Astrocyte of the hippocampus (primary cell): ENCODE results near the gene TAS1R3.
A peak's percentile ranks its signal among the peaks of the same experiment; 100 is the strongest.

Source experiments
- DNase-seq: peaks from one replicate; pipeline ENCODE4 v3.0.0; 2011; ENCODE audit warnings: low read depth, low spot score

TAS1R3 gene

DNA sequence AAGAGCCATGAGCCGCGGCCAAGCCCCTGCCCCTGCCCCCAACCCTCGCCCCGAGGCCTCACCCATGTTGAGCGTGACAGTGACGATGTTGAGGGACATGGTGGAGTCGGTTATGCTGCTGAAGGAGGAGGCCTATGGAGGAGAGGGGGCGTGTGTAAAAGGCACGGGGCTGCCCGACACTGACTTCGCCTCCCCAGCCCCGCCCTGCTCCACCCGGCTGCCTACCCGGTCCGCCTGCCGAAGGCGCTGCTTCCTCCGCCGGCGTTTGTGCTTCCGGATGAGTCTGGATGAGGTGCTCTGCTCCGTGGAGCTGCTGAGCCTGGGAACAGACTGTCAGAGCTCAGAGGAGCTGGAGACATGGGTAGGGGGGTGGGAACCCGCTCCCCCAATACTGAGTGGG lies 9.1 kb downstream of the TAS1R3 start:
- no peak for DNase-seq

DNA sequence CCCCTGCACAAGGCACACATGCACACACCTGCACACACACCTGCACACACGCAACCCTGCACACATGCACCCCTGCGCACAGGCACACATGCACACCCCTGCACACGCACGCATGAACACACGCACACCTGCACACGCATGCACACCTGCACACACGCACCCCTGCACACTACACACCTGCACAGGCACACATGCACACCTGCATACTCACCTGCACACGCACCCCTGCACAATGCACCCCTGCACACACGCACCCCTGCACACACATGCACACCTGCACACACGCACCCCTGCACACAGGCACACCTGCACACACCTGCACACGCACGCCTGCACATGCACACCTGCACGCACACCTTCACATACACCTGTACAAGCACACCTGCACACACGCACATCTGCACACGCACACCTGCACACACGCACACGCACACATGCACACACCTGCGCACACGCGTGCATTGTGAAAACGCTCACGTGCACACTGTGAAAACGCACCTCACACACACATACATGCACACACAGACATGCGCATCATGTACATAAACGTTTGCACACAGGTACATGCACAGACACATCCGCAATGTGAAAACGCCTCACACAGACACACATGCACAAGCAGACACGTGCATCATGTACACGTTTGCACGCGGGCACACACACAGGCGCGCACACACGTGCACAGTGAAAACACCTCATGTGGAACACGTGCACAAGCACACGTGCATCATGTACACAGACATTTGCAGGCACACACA lies 9.9 kb downstream of the TAS1R3 start:
- no peak for DNase-seq

GRCh38 chr1:1341549-1342021 lies 10.5 kb downstream of the TAS1R3 start:
- no peak for DNase-seq

DNA sequence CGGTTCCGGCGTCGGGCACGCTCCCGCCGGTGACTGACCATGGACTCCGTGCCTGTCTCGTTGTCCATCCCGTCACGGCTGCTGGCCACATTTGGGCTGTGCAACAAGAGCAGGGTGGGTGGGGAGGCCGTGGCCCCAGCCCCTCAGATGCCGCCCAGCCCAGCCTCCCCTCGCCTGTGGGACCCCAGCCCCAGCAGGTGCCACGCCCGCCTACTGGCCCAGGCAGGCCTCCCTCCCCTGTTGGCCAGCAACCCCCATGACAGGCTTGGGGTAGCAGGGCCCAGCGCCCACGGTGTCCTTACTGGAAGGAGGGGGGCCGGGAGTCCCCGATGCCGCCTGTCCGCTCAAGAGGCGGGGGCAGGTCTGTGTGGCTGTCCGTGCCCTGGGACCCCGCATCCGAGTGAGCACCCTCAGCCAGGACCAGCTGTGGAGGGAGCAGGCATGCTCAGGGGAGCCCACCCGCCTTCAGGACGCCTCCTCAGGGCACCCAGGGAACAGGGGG lies 11.0 kb downstream of the TAS1R3 start:
- DNase-seq: no peak

DNA sequence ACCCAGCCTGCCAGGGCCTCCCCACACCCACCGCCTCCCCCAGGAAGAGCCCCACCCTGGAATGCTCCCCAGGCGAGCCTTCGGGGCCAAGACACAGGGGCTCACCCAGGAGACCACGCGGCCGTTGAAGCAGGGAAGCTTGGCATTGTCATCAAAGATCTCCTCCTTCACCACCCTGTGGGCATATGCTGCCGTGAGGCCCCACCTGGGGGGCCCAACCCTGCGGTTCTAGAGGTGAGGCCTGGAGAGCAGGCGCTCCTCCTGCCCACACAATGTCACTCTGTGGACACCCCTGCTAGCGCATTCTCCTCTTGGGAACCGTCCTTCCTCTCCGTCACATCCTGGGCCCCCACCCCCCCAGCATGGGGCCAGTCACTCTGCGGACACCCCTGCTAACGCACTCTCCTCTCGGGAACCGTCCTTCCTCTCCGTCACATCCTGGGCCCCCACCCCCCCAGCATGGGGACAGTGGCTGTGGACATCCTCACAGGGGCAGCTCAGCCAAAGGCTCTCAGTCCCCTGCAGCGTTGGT lies 11.6 kb downstream of the TAS1R3 start:
- DNase-seq: no peak

GRCh38 chr1:1343811-1344421 lies 12.8 kb downstream of the TAS1R3 start:
- DNase-seq: no peak

DNA sequence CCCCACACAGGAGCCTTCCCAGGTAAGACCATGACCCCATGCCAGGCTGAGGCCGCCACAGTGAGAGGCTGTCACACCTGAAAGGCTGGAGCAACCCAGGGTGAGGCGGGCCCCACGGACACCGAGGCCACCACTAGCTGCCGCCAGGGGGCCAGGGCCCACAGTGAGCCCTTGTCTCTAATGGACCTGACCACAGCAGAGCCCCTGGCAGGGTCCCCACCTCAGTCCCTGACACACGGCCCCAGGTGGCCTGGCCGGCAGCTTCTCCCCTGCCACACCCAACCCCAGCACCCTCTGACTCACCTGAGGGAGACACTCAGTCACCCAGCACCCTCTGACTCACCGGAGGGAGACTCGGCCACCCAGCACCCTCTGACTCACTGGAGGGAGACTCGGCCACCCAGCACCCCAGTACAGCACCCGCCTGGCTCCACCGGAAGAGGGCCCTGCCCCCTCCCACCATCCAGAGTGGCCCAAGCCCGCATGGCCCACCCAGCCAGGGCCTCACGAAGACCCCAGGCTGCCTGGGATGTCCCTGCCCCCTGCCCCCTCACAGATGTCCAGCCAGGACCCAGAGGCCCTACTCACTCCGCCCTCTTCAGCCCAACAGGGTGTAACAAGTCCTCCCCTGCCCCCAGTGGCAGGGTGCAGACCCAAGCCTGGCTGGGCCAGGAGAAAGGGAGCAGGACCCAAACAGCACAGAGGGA lies 13.7 kb downstream of the TAS1R3 start:
- peak; percentile 64 for DNase-seq

- no peak for DNase-seq
Measured at GRCh38 chr1:1345384-1345783, 14.3 kb downstream of the TAS1R3 start.

GRCh38 chr1:1345860-1346500 lies 14.9 kb downstream of the TAS1R3 start:
- DNase-seq: no peak

- DNase-seq: no peak
Measured at GRCh38 chr1:1346501-1346890, 15.4 kb downstream of the TAS1R3 start.

GRCh38 chr1:1347026-1347595 lies 16.0 kb downstream of the TAS1R3 start:
- no peak for DNase-seq

DNA sequence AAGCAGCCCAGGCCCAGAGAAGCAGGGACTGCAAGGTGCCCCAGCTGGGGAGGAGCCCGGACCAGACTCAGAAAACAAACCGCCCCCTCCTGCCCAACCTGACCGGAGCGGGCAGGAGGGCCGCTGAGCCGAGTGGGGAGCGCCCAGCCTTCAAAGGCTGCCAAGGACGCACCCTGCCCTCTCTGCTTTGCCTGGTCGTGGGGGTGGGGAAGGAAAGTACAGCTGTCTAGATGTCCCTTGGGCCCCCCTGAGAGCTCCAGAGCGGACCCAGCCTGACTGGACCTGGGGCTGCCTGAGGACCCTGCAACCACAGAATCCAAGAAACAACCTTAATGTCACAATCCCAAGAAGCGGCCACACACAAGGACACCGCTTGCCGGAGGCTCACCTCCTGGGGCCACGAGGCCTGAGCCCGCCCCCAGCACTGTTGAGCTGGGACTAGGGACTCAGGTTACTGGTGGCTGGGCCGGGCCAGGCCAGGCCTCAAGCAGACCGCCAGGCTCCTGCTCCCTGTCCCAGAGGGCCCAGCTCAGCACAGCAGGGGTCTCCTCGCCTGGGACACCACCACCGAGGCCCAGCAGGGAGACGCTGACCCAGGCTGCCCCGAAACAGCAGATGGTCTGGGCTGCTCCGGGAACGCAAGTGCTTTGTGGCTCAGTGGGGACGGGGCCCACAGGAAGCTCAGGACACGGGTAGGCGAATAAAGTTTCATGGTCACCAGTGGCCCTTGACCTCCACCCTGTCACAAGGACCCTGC lies 16.8 kb downstream of the TAS1R3 start:
- peak; percentile 57 for DNase-seq

DNA sequence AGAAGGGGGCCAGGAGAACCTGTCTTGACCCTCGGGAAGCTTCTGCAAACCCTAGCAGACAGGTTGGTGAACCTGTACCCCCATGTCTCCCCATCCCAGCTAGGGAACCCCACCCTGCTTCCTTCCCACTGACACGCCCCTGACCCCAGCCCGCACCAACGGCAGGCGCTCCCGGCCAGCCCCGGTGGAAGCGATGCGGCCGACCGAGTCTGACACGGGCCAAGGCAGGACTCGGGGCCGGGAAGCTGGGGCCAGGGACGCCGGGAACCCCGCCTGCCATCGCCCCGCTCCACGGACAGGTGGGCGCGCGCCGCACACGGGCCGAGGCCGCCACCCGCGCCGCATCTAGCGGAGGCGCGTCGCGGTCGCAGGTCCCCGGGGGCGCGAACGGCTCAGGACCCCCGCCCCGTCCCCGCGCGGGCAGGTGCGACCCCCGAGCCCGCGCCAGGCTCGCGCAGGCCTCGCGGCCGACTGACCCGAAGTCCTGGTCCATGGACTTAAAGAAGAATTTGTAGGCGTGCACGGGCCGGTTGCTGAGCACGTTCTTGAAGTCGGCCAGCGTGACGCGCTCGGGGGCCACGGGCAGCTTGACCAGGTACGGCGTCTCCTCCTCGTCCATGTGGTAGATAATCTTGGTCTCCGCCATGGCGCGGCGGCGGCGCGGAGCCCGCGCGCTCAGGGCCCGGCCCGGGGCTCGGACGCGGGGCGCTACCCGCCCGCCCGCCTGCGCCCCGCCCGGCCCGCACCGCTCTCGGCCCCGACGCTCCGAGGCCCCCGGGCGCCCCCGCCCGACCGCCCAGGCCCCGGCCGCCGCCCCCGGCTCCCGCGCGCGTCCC lies 17.6 kb downstream of the TAS1R3 start:
- peak; percentile 68 for DNase-seq

DNA sequence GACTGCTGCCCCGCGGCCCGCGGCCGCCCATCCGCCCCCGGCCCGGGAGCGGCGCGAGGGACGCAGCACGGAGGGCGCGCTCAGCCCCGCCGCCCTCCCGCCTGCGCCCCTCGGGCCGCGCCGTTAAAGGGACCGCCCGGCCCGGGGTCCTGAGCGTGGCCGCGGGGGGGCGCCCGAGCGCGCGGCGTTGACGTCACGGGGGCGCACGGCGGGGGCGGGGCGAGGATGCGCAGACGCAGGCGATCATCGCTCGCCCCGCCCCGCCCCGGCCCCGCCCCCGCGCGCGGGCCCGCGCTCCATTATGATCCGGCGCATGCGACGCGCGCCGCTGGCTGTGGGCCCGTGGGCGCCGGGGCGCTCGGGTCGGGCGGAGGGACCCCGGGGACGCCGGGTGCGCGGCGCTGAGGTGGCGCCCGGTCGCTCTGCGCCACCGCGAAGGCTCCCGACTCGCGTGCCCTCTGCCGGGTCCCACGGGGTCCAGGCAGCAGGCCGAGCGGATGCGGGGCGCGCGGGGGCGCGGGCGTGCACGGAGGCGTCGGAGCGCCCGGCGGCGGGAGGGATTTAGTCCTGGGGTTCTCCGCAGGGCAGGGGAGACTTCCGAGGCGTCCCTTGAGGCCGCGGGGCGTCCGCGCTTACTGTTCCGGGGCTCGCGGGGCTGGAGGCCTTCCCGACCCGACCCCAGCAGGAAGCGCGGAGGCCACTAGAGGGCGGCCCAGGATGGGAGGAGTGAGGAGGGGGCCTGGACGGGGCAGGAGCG lies 18.4 kb downstream of the TAS1R3 start, which contains the start of gene DVL1:
DVL1 (minus strand) TSS at position 163 of the 757 bp plus-strand sequence. CDS start 353 bp downstream, outside the sequence.
- peak; percentile 91 for DNase-seq

- peak; percentile 48 for DNase-seq
Measured at GRCh38 chr1:1351511-1352427, 20.7 kb downstream of the TAS1R3 start.

GRCh38 chr1:1352786-1353388 lies 21.8 kb downstream of the TAS1R3 start:
- DNase-seq: no peak
